ENCODE data around the gene TKFC.
A peak's percentile ranks its signal among the peaks of the same experiment; 100 is the strongest.
"Not testable (repeated sequence)": the region's sequence is repeated elsewhere in the genome, so short reads cannot be mapped to it uniquely, and the experiment has no call there.

The TKFC gene

GRCh38 chr11:61370349-61371005 is 37.4 kb downstream of the TKFC start:
- no peak overlapping the region for H3K27ac ChIP-seq
- TF ChIP-seq ZFX (IDR thresholded peaks at IDR 0.05): no peak

- no peak for TF ChIP-seq ZFX (IDR thresholded peaks at IDR 0.05)
- TF ChIP-seq CTCF (conservative IDR thresholded peaks at IDR 0.05): no peak
- H3K27ac ChIP-seq: no peak overlapping the region
These were observed 39.8 kb downstream of the TKFC start for GRCh38 chr11:61372659-61373420.

GRCh38 chr11:61375761-61376108 is 42.7 kb downstream of the TKFC start:
- TF ChIP-seq ZFX (IDR thresholded peaks at IDR 0.05) (no peak), CTCF (conservative IDR thresholded peaks at IDR 0.05) (no peak)
- H3K27ac ChIP-seq: peak overlapping the region; percentile 40

GRCh38 chr11:61377461-61378160 is 44.6 kb downstream of the TKFC start:
- H3K27ac ChIP-seq: no peak overlapping the region

GRCh38 chr11:61378713-61379313 is 45.8 kb downstream of the TKFC start:
- no peak overlapping the region for H3K27ac ChIP-seq
- TF ChIP-seq ZFX (IDR thresholded peaks at IDR 0.05) (no peak), CTCF (conservative IDR thresholded peaks at IDR 0.05) (no peak)

More at GRCh38 chr11:61377461-61378160, 44.6 kb downstream of the TKFC start:
- TF ChIP-seq ZFX (IDR thresholded peaks at IDR 0.05): no peak
- no peak for TF ChIP-seq CTCF (conservative IDR thresholded peaks at IDR 0.05)

GRCh38 chr11:61380884-61381283 is 47.9 kb downstream of the TKFC start:
- TF ChIP-seq ZFX (IDR thresholded peaks at IDR 0.05) (no peak), CTCF (conservative IDR thresholded peaks at IDR 0.05) (no peak)
- no peak overlapping the region for H3K27ac ChIP-seq

GRCh38 chr11:61383859-61384258 is 50.8 kb downstream of the TKFC start:
- H3K27ac ChIP-seq: not testable (repeated sequence)
